Right lobe of liver (tissue), 6 donors: ENCODE data around the gene ARPC2. TPM values are rescaled to one million over a fixed set of nuclear protein-coding genes. Genes with fewer than 3 reads are reported as not detected.

Source experiments
- ATAC-seq, 4 donors: fragments of 200-7000 bp; cut with Tn5 transposase; one replicate each; pipeline ENCODE4 v1.9.1; 2020; ENCODE audit warnings: mild to moderate bottlenecking in 4 of 4, moderate library complexity in 4 of 4
- DNase-seq, 3 donors: peaks; one replicate each; pipeline ENCODE4 v3.0.0-alpha.2; 2020
- H3K27ac ChIP-seq, 3 donors: fragments of 200-600 bp; one replicate each; pipeline ENCODE4 v1.8.0; 2022
- H3K27me3 ChIP-seq, 2 donors: fragments of 200-600 bp; one replicate each; pipeline ENCODE4 v1.8.0; 2022
- H3K36me3 ChIP-seq, 4 donors: fragments of 200-600 bp; sonication (generic) in 1 of 4; one replicate each; pipeline versions ENCODE4 v1.5.1 to v1.8.0; 2017 to 2022; ENCODE audit warnings: control low read depth in 1 of 4
- H3K4me1 ChIP-seq, 4 donors: fragments of 200-600 bp; sonication (generic) in 1 of 4; one replicate each; pipeline versions ENCODE4 v1.5.1 to v1.8.0; 2017 to 2022; ENCODE audit warnings: control low read depth in 1 of 4
- H3K4me3 ChIP-seq, 3 donors: fragments of 200-600 bp; one replicate each; pipeline ENCODE4 v1.8.0; 2022
- H3K9me3 ChIP-seq, 4 donors: fragments of 200-600 bp; sonication (generic) in 1 of 4; one replicate each; pipeline versions ENCODE4 v1.5.1 to v1.8.0; 2017 to 2022; ENCODE audit warnings: control low read depth in 1 of 4
- CTCF ChIP-seq, 4 donors: fragments of 200-600 bp in 3 of 4; fragments of 450-650 bp in 1 of 4; IDR thresholded peaks; one replicate each; pipeline versions ENCODE4 v1.5.1 to v1.8.0; 2016 to 2022; ENCODE audit warnings: antibody characterized with exemption in 4 of 4, mild to moderate bottlenecking in 2 of 4
- POLR2A ChIP-seq: fragments of 450-650 bp; IDR thresholded peaks from one replicate; pipeline ENCODE4 v1.6.1; 2017; ENCODE audit warnings: antibody characterized with exemption, mild to moderate bottlenecking
- WGBS: methylation state at CpG from one replicate; pipeline ENCODE4 v1.1.6; 2018; ENCODE audit warnings: low coverage, low lambda C conversion rate; ENCODE audit not compliant: insufficient coverage; ENCODE audit errors: missing lambda C conversion rate; 5-methylcytosine and 5-hydroxymethylcytosine counted together
- intact Hi-C, 2 donors: fragments of 100-400 bp; cut with DNase I; formaldehyde crosslinking; loops; one replicate each; pipeline versions ENCODE4 v1.11.2 to v1.14.1; 2022
- total RNA-seq, 6 experiments: library from RNA; depleted of rRNA in 2 of 6; stranded (reverse); fragments of >200 nt in 2 of 6; fragmentation: NEBNext Ultra II Directional in 3 of 6; extraction: Animal tissue kit (Norgen Biotek cat#: 25700) in 3 of 6; gene quantifications; one replicate each; pipeline versions ENCODE4 v1.1.0 to v1.2.4, GENCODE V29; 2016 to 2023
- donor health status: DM: no; HTN: yes; CAD: no.
- donor health status: DM: no; HTN: no; CAD: no.
- donor health status: DM: no; HTN: no; CAD: no.
- donor health status: DM: no; HTN: yes; CAD: no.
- donor health status: DM: no; HTN: yes; CAD: no.

The ARPC2 gene
- total RNA-seq, 6 experiments from 2014 or later: 54.9 to 110 (median 78.1) TPM

- intact Hi-C loops: no loop called here
- no peak overlapping the region for H3K4me3 ChIP-seq
- WGBS: 79% methylated on average over 6 of the region's 39 CpGs
- DNase-seq (peak in 2 of 3 donors; percentile 50 to 56), ATAC-seq (no peak)
- peaks cover 0 to 16% (median 6%) of the 10 kb centered on the region in 4 donors for H3K4me1 ChIP-seq
- H3K36me3 ChIP-seq: peaks cover 0 to 43% (median 7%) of the 10 kb centered on the region in 4 donors
- H3K27ac ChIP-seq: no peak overlapping the region
- TF ChIP-seq CTCF (IDR thresholded peaks at IDR 0.05) (no peak), POLR2A (no peak)
- H3K27me3 ChIP-seq: no peaks in the 10 kb centered on the region
- no peaks in the 10 kb centered on the region for H3K9me3 ChIP-seq
Measured at GRCh38 chr2:218262631-218263586, 45.9 kb downstream of the ARPC2 start.

- H3K4me3 ChIP-seq: no peak overlapping the region
- WGBS: 78% methylated on average over 15 of the region's 17 CpGs
- H3K9me3 ChIP-seq: no peaks in the 10 kb centered on the region
- H3K27ac ChIP-seq: no peak overlapping the region
- no peak for ATAC-seq
- TF ChIP-seq POLR2A: no peak
- TF ChIP-seq CTCF (IDR thresholded peaks at IDR 0.05): no peak
- peak in 1 of 3 donors; percentile 36 for DNase-seq
- intact Hi-C loops: no loop called here
- peaks cover 0 to 44% (median 8%) of the 10 kb centered on the region in 4 donors for H3K36me3 ChIP-seq
- peaks cover 0 to 27% (median 10%) of the 10 kb centered on the region in 4 donors for H3K4me1 ChIP-seq
- no peaks in the 10 kb centered on the region for H3K27me3 ChIP-seq
Measured at GRCh38 chr2:218263817-218264641, 47.0 kb downstream of the ARPC2 start.

- ATAC-seq: peak; percentile 64 to 77 (median 72)
- H3K4me3 ChIP-seq: no peak overlapping the region
- WGBS: 22% methylated on average over 8 of the region's 22 CpGs
- H3K4me1 ChIP-seq: peaks cover 0 to 29% (median 12%) of the 10 kb centered on the region in 4 donors
- peaks cover 0 to 44% (median 8%) of the 10 kb centered on the region in 4 donors for H3K36me3 ChIP-seq
- H3K9me3 ChIP-seq: no peaks in the 10 kb centered on the region
- H3K27me3 ChIP-seq: no peaks in the 10 kb centered on the region
- TF ChIP-seq POLR2A: no peak
- TF ChIP-seq CTCF (IDR thresholded peaks at IDR 0.05): no peak
- DNase-seq: peak in 1 of 3 donors; percentile 76
- H3K27ac ChIP-seq: no peak overlapping the region
- intact Hi-C loops: no loop called here
Measured at GRCh38 chr2:218264773-218265561, 48.0 kb downstream of the ARPC2 start.

GRCh38 chr2:218265626-218266025, 48.6 kb downstream of the ARPC2 start:
- H3K27ac ChIP-seq: no peak overlapping the region
- no peaks in the 10 kb centered on the region for H3K27me3 ChIP-seq
- H3K36me3 ChIP-seq: peaks cover 0 to 44% (median 8%) of the 10 kb centered on the region in 4 donors
- peaks cover 0 to 29% (median 12%) of the 10 kb centered on the region in 4 donors for H3K4me1 ChIP-seq
- no peak overlapping the region for H3K4me3 ChIP-seq
- TF ChIP-seq POLR2A: no peak
- no peak for TF ChIP-seq CTCF (IDR thresholded peaks at IDR 0.05)
- intact Hi-C loops: no loop called here
- peak in 1 of 3 donors; percentile 35 for DNase-seq
- ATAC-seq: no peak
- H3K9me3 ChIP-seq: no peaks in the 10 kb centered on the region
- WGBS: 97% methylated on average over 5 of the region's 8 CpGs
